GM18858 (cell line): ENCODE results near the gene LCNL1.
"Not testable (repeated sequence)": the region's sequence is repeated elsewhere in the genome, so short reads cannot be mapped to it uniquely, and the experiment has no call there.

ENCODE experiments used
- ATAC-seq: cut with Tn5 transposase; IDR thresholded peaks from one replicate; pipeline ENCODE4 v1.9.1; 2021; ENCODE audit not compliant: unreplicated experiment

LCNL1 gene

GRCh38 chr9:137021979-137022661 is 39.3 kb downstream of the LCNL1 start:
- no peak for ATAC-seq

GRCh38 chr9:137022662-137023008 is 39.8 kb downstream of the LCNL1 start:
- ATAC-seq = no peak

- ATAC-seq = no peak
These were observed 40.4 kb downstream of the LCNL1 start for GRCh38 chr9:137023157-137023556.

GRCh38 chr9:137023583-137023991 is 40.8 kb downstream of the LCNL1 start:
- no peak for ATAC-seq

GRCh38 chr9:137025517-137025966 is 42.7 kb downstream of the LCNL1 start:
- no peak for ATAC-seq

GRCh38 chr9:137026384-137026783 is 43.6 kb downstream of the LCNL1 start:
- ATAC-seq = no peak

- no peak for ATAC-seq
These were observed 44.0 kb downstream of the LCNL1 start for GRCh38 chr9:137026828-137027227.

GRCh38 chr9:137027369-137028262 is 44.8 kb downstream of the LCNL1 start, which contains the start of gene ABCA2:
Gene ABCA2 (minus strand): TSS chr9:137028237. CDS start chr9:137028140, 97 bp downstream.
- ATAC-seq = no peak

- no peak for ATAC-seq
These were observed 45.7 kb downstream of the LCNL1 start for GRCh38 chr9:137028263-137029057.

GRCh38 chr9:137029058-137029936 is 46.5 kb downstream of the LCNL1 start:
- ATAC-seq = no peak

- ATAC-seq = no peak
These were observed 47.2 kb downstream of the LCNL1 start for GRCh38 chr9:137030006-137030405.

GRCh38 chr9:137030538-137031527 is 48.0 kb downstream of the LCNL1 start:
- ATAC-seq = no peak

- ATAC-seq = no peak
These were observed 49.3 kb downstream of the LCNL1 start, which contains the start of gene FUT7 for GRCh38 chr9:137031904-137032640. Gene FUT7 (minus strand): TSS chr9:137032088. CDS start chr9:137031991, 97 bp downstream.

- no peak for ATAC-seq
These were observed 50.1 kb downstream of the LCNL1 start for GRCh38 chr9:137032858-137033257.

GRCh38 chr9:137033481-137033880 is 50.7 kb downstream of the LCNL1 start:
- not testable (repeated sequence) for ATAC-seq

- no peak for ATAC-seq
These were observed 51.4 kb downstream of the LCNL1 start for GRCh38 chr9:137034039-137034708.

GRCh38 chr9:137034709-137035506 is 52.1 kb downstream of the LCNL1 start:
- no peak for ATAC-seq
